Measurements from ENCODE around the gene DNAJC27.

The DNAJC27 gene

GRCh38 chr2:24969784-24970183 is 2.0 kb downstream of the DNAJC27 start:
- DNase-seq: no peak

DNA sequence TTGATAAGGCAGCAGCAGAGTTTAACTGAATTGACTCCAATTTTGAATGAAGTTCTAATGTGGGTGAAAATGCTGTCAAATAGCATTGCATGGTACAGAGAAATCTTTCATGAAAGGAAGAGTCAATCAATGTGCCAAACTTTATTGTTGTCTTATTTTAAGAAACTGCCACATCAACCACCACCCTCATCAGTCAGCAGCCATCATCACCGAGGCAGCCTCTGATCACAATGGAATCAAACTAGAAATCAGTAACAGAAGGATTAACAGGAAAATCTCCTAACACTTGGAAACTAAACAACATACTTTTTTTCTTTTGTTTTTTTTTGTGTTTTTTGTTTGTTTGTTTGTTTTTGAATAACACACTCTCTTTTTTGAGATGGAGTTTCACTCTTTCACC is 9.9 kb downstream of the DNAJC27 start:
- DNase-seq: no peak

- no peak for DNase-seq
Observed at GRCh38 chr2:24959761-24960160, 12.0 kb downstream of the DNAJC27 start.

GRCh38 chr2:24958411-24958935 is 13.3 kb downstream of the DNAJC27 start:
- DNase-seq: no peak

- no peak for DNase-seq
Observed at GRCh38 chr2:24957976-24958375, 13.8 kb downstream of the DNAJC27 start.

DNA sequence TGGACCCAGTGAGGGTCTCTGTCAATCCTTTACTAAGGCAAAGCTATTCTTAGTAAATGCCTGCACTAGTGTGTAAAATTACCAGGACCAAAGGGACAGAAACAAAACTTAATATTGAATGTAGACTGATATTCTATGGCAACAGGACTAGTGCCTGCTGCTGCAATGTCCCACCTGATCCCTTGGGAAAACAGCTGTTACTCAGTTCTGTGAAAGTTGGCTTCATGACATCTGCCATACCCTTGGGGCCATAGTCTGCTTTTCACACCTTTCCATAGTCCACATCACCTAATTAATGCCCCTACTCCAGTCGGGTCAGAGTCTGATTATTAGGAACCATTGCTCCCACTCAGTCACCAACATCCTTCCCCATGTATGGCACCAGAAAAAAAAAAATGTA is 14.5 kb downstream of the DNAJC27 start:
- DNase-seq: no peak

- no peak for DNase-seq
Observed at GRCh38 chr2:24955921-24956320, 15.8 kb downstream of the DNAJC27 start.

DNA sequence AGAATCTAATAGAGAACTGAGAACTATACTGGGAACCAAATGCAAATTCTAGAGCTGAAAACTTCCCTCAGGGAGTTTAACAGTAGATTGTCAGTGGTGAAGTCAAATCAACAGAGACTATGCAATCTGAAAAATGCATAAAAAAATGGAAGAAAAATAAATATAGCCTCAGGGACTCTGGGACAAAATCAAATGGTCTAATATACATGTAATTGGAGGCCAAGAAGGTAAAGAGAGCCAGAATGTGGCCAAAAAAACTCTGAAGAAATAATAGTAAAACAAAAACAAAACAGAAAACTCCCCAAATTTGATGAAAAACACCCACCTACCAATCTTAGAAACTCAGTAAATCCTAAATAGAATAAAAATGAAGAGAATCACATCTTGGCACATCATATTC is 16.5 kb downstream of the DNAJC27 start:
- DNase-seq: no peak

GRCh38 chr2:24950102-24950501 is 21.7 kb downstream of the DNAJC27 start:
- no peak for DNase-seq

GRCh38 chr2:24948506-24948905 is 23.2 kb downstream of the DNAJC27 start:
- no peak for DNase-seq

DNA sequence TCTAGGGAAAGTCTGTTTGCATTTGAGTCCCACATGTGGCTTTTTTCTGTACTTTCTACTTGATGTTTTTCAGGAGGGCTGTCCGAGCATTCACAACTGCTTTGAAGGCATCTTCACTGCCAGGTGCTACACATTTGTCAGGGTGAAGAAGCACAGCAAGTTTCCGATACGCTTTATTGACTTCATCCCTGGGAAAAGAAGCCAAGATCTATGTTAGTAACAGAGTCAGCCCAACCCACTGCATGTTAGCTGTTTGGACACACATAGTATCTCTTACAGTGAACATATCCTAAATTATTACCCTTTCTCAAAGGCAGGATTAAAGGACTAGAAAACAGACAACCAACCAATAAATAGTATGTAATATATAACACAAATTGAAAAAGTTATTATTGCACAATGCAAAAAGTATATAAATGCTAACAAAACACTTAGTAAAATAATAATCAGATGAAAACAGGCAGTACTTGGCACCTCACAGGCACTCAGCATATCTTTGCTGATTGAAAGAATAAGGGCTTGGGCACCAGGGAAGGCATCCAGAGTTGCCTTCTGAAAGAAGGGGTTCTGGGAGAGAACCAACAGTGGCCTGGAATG is 24.1 kb downstream of the DNAJC27 start:
- no peak for DNase-seq

GRCh38 chr2:24945907-24946306 is 25.8 kb downstream of the DNAJC27 start:
- no peak for DNase-seq

GRCh38 chr2:24943427-24944053 is 28.2 kb downstream of the DNAJC27 start:
- no peak for DNase-seq

GRCh38 chr2:24939353-24939752 is 32.4 kb downstream of the DNAJC27 start:
- no peak for DNase-seq

DNA sequence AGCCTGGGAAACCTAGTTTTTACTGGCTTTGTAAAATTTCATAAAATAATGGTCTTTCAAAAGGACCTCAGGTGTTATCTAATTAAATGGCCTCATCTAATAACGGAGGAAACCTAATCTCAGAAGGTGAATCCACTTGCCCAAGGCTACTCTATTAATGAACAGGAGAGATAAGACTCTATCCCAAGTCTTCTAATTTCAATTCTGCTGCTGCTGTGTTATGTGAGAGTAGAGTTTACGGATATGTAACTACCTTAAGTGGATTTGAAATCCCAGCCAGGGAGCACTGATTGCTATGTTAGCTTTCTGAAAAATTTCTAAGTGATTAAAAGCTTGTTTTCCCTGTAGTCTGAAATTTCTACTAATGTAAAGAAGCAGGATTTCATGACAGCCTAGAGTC is 34.5 kb downstream of the DNAJC27 start:
- DNase-seq: no peak

GRCh38 chr2:24935145-24935544 is 36.6 kb downstream of the DNAJC27 start:
- DNase-seq: no peak

- no peak for DNase-seq
Observed at GRCh38 chr2:24932715-24933114, 39.0 kb downstream of the DNAJC27 start.

- no peak for DNase-seq
Observed at GRCh38 chr2:24930768-24931167, 41.0 kb downstream of the DNAJC27 start.

DNA sequence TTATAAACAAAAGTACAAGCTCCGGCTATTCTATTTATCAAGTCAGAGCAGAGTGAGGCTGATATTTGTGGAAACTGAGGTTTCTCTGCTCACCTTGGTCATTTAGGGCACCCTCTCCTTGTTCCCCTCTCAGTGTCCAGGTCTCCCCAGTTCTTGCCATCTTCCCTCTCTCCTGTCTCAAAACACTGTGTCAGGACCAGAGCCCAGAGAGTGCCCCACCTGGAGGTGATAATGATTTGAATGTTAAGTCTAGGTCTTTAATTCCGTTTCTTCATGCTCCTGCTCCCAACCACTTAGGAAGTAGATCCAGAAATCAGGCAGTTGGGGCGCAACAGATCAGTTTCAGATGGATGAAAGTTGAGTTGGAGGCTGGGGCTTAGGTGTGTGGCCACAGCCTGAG is 42.5 kb downstream of the DNAJC27 start:
- no peak for DNase-seq

DNA sequence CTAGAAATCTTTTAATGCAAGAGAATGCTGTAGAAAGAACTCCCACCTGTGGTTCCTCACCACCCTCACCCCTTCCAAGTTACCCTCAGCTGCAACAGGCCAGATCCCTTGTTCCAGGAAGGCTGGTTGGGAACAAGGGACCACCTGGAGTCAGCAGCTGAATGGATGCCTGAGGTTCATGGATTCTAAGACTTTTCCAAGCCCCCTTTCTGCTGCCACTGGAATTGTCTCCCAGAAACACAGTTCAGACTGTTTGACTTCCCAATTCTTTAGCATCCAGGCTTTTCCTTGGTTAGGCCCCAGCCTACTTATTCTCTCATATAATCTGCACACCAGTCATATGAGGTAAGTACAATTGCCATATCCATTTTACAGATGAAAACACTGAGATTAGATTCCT is 43.7 kb downstream of the DNAJC27 start:
- DNase-seq: no peak

DNA sequence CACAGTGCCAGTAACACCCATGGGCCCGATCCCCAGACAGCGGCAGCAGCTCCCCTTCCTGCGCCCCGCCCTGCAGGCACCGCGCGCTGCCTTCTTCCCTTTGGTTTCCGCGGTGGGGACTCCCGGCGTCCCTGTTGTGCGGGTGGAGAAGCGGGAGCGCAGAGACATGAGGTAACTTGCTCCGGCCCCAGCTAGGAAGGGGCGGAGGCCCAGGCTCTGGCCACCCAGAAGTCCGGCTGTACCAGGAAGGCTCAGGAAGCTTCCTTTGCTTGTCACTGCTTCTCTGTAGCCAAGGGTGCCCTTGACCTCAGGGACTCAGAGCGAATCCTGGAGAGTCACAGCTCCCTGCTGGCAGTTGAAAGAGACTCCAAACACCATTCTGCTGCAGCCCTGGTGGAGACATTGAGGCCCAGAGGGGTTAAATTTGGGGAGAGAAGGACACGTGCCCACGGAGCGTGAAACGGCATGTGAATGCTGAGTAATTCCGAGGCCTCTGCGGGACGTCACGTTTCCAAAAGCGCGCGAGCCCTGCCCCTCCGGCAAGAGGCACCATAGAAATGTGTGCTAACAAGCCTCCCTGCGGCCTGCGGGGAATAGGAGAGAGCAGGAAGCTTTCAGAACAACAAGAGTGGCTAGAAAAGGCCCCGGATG is 45.0 kb downstream of the DNAJC27 start:
- DNase-seq: no peak

- DNase-seq: no peak
Observed at GRCh38 chr2:24926220-24926601, 45.5 kb downstream of the DNAJC27 start.

DNA sequence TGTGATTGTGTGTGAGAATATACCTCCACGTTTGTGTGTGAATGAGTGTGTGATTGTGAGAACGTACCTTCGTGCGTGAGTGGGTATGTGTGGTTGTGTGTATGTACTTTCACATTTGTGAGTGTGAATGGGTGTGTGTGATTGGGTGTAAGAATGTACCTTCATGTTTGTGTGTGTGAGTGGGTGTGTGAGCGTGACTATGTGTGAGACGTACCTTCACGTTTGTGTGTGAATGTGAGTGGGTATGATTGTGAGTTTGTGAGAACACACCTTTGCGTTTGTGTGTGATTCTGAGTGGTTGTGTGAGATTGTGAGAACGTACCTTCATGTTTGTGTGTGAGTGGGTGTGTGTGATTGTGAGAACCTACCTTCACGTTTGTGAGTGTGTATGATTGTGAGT is 45.9 kb downstream of the DNAJC27 start:
- no peak for DNase-seq

- DNase-seq: no peak
Observed at GRCh38 chr2:24924732-24925131, 47.0 kb downstream of the DNAJC27 start.

DNA sequence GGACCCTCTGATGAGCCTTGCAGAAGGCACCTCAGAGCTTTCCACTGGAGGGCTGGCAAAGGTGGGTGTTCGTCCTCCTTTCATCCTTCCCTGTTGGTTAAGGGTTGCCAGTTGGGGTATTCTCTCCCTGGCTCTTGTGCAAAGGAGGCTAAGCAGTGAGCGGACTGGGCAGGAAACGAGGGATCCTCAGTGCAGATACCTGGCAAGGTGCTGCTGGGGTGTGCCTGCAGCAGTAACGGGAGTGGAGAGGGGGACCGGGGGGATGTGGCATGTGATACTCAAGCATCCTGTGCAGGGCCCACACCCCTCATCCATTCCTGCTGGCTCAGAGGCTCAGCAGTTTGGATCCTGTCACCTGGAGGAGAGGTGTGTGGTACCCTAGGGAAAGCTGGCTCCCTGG is 47.5 kb downstream of the DNAJC27 start:
- no peak for DNase-seq
